ENCODE data around the gene AMOTL2.

DNA sequence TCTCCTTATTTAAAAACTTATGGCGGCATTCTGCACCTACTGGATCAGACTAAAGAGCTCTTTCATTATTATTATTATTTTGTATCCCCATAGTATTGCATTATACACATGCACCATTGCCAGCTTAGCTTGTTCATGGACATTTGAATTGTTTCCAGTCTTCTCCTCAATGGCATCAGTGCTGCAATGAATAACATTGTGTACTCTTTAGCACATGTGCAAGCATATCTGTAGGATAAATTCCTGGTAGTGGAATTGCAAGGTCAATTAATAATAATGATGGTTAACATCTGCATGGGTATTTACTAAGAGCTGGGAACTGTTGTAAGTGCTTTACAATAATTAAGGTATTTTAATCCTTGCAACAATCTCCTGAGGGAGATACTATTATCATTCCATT, 52.0 kb downstream of the AMOTL2 start:
- TF ChIP-seq NANOG (IDR thresholded peaks at IDR 0.05; ENCODE audit: borderline replicate concordance) (no peak), EZH2 (IDR thresholded peaks at IDR 0.05; ENCODE audit: low read depth, unreplicated experiment) (no peak)
